ENCODE data around the gene TTLL4.
"Not testable (repeated sequence)": the region's sequence is repeated elsewhere in the genome, so short reads cannot be mapped to it uniquely, and the experiment has no call there.

The TTLL4 gene

GRCh38 chr2:218710687-218711549 is at the start of gene TTLL4:
Gene TTLL4, plus strand, starts transcription at chr2:218710835. Its CDS starts 26,842 bp downstream, at chr2:218737677.
- H3K4me3 ChIP-seq (ENCODE audit: low read length) = peak within 1 kb of the TSS; percentile 90
- peak within 1 kb of the TSS; percentile 51 for H3K9ac ChIP-seq (ENCODE audit: low read length)
- no peaks in the 10 kb centered on the region for H3K27me3 ChIP-seq (ENCODE audit: control insufficient read depth, insufficient read depth, low read length)
- no peaks in the 10 kb centered on the region for H3K4me1 ChIP-seq (ENCODE audit: control insufficient read depth, insufficient read depth, low read length)
- peak within 1 kb of the TSS; percentile 80 for H3K27ac ChIP-seq (ENCODE audit: low read depth, low read length)
- no peaks in the 10 kb centered on the region for H3K36me3 ChIP-seq (ENCODE audit: control insufficient read depth, insufficient read depth, low read length)

DNA sequence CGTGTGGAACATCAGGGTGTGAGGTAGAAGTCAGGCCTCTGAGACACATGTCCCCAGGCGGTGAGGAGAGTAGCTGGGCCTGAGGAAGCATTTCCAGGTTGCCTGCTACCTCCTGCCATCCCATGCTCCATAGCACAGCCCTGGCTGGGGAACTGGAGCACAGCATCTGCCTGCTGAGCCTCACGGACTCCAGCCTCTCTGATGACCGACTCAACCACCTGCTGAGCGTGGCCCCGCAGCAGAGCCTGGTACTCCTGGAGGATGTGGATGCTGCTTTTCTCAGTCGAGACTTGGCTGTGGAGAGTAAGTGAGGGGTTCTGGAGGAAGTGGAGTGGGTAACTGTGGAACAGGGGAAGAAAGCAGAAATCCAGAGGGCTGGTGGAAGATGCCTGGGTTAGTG is 48.3 kb upstream of the TTLL4 start:
- H3K9ac ChIP-seq (ENCODE audit: low read length) = no peak overlapping the region
- no peak overlapping the region for H3K27ac ChIP-seq (ENCODE audit: low read depth, low read length)
- no peak overlapping the region for H3K4me3 ChIP-seq (ENCODE audit: low read length)
- peaks cover 10% of the 10 kb centered on the region for H3K4me1 ChIP-seq (ENCODE audit: control insufficient read depth, insufficient read depth, low read length)
- H3K36me3 ChIP-seq (ENCODE audit: control insufficient read depth, insufficient read depth, low read length) = peaks cover 36% of the 10 kb centered on the region
- no peaks in the 10 kb centered on the region for H3K27me3 ChIP-seq (ENCODE audit: control insufficient read depth, insufficient read depth, low read length)

DNA sequence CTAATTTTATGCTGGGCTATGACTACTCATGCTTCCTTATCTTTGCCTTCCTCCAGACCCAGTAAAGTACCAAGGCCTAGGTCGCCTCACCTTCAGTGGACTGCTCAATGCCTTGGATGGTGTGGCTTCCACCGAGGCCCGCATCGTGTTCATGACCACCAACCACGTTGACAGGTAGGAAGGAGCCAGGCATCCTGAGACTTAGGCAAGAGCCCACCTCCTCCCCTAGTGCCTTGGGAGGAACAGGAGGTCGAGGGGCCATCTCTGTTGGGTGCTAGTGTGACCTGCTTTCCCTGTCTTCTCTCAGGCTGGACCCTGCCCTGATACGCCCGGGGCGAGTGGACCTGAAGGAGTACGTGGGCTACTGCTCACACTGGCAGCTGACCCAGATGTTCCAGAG is 47.8 kb upstream of the TTLL4 start:
- peaks cover 36% of the 10 kb centered on the region for H3K36me3 ChIP-seq (ENCODE audit: control insufficient read depth, insufficient read depth, low read length)
- no peak overlapping the region for H3K27ac ChIP-seq (ENCODE audit: low read depth, low read length)
- H3K4me1 ChIP-seq (ENCODE audit: control insufficient read depth, insufficient read depth, low read length) = peaks cover 10% of the 10 kb centered on the region
- H3K9ac ChIP-seq (ENCODE audit: low read length) = no peak overlapping the region
- no peaks in the 10 kb centered on the region for H3K27me3 ChIP-seq (ENCODE audit: control insufficient read depth, insufficient read depth, low read length)
- no peak overlapping the region for H3K4me3 ChIP-seq (ENCODE audit: low read length)

GRCh38 chr2:218663901-218664300 is 46.7 kb upstream of the TTLL4 start:
- Histone ChIP-seq H3K27ac (ENCODE audit: low read depth, low read length) (no peak overlapping the region), H3K4me1 (ENCODE audit: control insufficient read depth, insufficient read depth, low read length) (peaks cover 6% of the 10 kb centered on the region), H3K9ac (ENCODE audit: low read length) (no peak overlapping the region), H3K27me3 (ENCODE audit: control insufficient read depth, insufficient read depth, low read length) (no peaks in the 10 kb centered on the region), H3K4me3 (ENCODE audit: low read length) (no peak overlapping the region), H3K36me3 (ENCODE audit: control insufficient read depth, insufficient read depth, low read length) (peaks cover 36% of the 10 kb centered on the region)

DNA sequence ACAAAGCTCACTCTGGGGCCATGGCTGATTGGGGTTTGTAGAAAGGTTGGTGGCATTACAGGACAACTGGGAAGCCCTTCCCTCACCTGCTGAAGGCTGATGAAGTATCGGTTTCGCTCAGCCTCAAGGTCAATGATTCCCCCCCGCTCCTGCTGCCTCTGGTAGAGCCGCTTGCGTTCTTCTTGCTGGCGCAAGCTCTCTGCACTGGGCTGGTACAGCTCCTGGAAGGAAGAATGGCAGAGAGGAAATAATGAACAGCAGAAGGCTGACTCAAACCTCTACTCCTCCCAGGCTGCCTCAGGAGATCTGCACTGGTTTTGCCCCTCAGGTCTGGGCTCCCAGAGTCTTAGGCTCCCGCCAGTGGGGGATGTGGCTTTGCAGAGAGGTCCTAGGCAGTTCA is 46.0 kb upstream of the TTLL4 start:
- Histone ChIP-seq H3K27ac (ENCODE audit: low read depth, low read length) (no peak overlapping the region), H3K36me3 (ENCODE audit: control insufficient read depth, insufficient read depth, low read length) (peaks cover 36% of the 10 kb centered on the region), H3K9ac (ENCODE audit: low read length) (no peak overlapping the region), H3K4me3 (ENCODE audit: low read length) (no peak overlapping the region), H3K4me1 (ENCODE audit: control insufficient read depth, insufficient read depth, low read length) (peaks cover 6% of the 10 kb centered on the region), H3K27me3 (ENCODE audit: control insufficient read depth, insufficient read depth, low read length) (no peaks in the 10 kb centered on the region)

DNA sequence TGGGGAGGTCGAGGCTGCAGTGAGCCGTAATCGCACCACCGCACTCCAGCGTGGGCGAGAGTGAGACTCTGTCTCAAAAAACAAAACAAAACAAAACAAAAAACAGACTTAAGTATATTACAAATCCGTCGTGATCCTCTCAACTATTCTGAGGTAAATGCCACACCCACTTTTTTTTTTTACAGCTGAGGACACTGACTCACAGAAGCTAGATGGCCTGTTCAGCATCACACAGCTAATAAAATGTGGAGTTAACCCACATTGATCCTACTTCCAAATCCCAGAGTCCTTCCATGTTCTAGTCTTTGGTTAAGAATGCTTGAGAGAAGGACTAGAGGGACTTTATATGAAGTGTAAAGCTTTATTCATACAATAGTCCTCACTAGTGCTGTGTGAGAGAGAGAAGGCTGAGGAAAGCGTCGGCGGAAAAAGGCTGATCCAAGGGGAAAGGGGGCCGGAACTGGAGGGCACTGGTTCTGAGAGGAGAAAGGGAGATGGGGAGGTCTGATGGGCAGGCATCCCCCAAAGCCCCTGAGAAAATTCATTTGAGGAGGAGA is 39.5 kb upstream of the TTLL4 start:
- Histone ChIP-seq H3K4me3 (ENCODE audit: low read length) (peak overlapping the region; percentile 88), H3K36me3 (ENCODE audit: control insufficient read depth, insufficient read depth, low read length) (no peaks in the 10 kb centered on the region), H3K4me1 (ENCODE audit: control insufficient read depth, insufficient read depth, low read length) (peaks cover 7% of the 10 kb centered on the region), H3K27ac (ENCODE audit: low read depth, low read length) (peak overlapping the region; percentile 70), H3K27me3 (ENCODE audit: control insufficient read depth, insufficient read depth, low read length) (no peaks in the 10 kb centered on the region), H3K9ac (ENCODE audit: low read length) (no peak overlapping the region)

GRCh38 chr2:218671654-218672566 is 38.7 kb upstream of the TTLL4 start, which contains the start of the genes RNF25 and STK36:
Gene RNF25, minus strand, starts transcription at chr2:218672002. Its CDS starts 32 bp downstream, at chr2:218671970.
Gene STK36, plus strand, starts transcription at chr2:218672086. Its CDS starts 744 bp downstream, at chr2:218672830.
- Histone ChIP-seq H3K9ac (ENCODE audit: low read length) (peak within 1 kb of the TSS; percentile 53), H3K36me3 (ENCODE audit: control insufficient read depth, insufficient read depth, low read length) (no peaks in the 10 kb centered on the region), H3K27me3 (ENCODE audit: control insufficient read depth, insufficient read depth, low read length) (no peaks in the 10 kb centered on the region), H3K27ac (ENCODE audit: low read depth, low read length) (peak within 1 kb of the TSS; percentile 70), H3K4me3 (ENCODE audit: low read length) (peak within 1 kb of the TSS; percentile 88), H3K4me1 (ENCODE audit: control insufficient read depth, insufficient read depth, low read length) (peaks cover 7% of the 10 kb centered on the region)

DNA sequence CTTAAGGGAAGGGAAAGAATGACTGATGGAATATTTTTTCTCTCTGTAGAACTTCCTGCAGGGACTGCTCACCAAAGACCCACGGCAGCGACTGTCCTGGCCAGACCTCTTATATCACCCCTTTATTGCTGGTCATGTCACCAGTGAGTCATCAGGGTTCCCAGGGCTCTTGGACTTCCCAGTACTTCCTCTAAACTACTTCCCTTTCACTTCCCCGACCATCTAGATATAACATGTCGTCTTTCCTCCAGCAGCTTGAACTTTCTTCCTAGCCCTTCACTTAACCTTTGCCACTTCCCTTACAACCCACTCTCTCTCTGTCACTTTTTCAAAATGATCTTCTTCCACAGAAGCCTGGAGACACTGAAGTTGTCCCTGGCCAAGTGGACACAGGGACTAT is 31.5 kb upstream of the TTLL4 start:
- H3K36me3 ChIP-seq (ENCODE audit: control insufficient read depth, insufficient read depth, low read length) = peaks cover 7% of the 10 kb centered on the region
- H3K4me3 ChIP-seq (ENCODE audit: low read length) = no peak overlapping the region
- no peak overlapping the region for H3K9ac ChIP-seq (ENCODE audit: low read length)
- H3K27me3 ChIP-seq (ENCODE audit: control insufficient read depth, insufficient read depth, low read length) = no peaks in the 10 kb centered on the region
- no peak overlapping the region for H3K27ac ChIP-seq (ENCODE audit: low read depth, low read length)
- no peaks in the 10 kb centered on the region for H3K4me1 ChIP-seq (ENCODE audit: control insufficient read depth, insufficient read depth, low read length)

DNA sequence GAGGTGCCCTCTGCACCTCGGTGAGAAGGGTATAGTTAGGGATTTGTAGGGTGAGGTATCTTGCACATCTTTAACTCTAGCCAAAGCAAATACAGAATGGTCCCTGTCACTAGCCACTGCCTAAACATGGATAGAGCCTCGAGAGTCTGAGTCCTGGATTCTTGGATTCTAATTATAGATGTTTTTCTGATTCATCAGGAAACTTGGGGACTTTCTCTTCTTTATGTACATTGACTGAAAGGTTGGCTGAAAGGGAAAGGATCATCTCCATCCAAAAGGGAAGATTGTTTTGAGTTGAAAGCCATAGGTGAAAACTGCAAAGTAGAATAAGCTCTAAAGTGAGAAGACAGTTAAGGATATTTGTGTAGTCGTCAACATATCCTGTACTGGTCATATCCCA is 30.6 kb upstream of the TTLL4 start:
- Histone ChIP-seq H3K4me3 (ENCODE audit: low read length) (no peak overlapping the region), H3K27me3 (ENCODE audit: control insufficient read depth, insufficient read depth, low read length) (no peaks in the 10 kb centered on the region), H3K27ac (ENCODE audit: low read depth, low read length) (no peak overlapping the region), H3K4me1 (ENCODE audit: control insufficient read depth, insufficient read depth, low read length) (no peaks in the 10 kb centered on the region), H3K9ac (ENCODE audit: low read length) (no peak overlapping the region), H3K36me3 (ENCODE audit: control insufficient read depth, insufficient read depth, low read length) (peaks cover 7% of the 10 kb centered on the region)

GRCh38 chr2:218687400-218688060 is 23.1 kb upstream of the TTLL4 start:
- not testable (repeated sequence) for H3K27ac ChIP-seq (ENCODE audit: low read depth, low read length); H3K4me1 ChIP-seq (ENCODE audit: control insufficient read depth, insufficient read depth, low read length); H3K27me3 ChIP-seq (ENCODE audit: control insufficient read depth, insufficient read depth, low read length); H3K9ac ChIP-seq (ENCODE audit: low read length); H3K4me3 ChIP-seq (ENCODE audit: low read length); H3K36me3 ChIP-seq (ENCODE audit: control insufficient read depth, insufficient read depth, low read length)

GRCh38 chr2:218691234-218691633 is 19.4 kb upstream of the TTLL4 start:
- H3K4me3 ChIP-seq (ENCODE audit: low read length) = no peak overlapping the region
- H3K27ac ChIP-seq (ENCODE audit: low read depth, low read length) = no peak overlapping the region
- H3K36me3 ChIP-seq (ENCODE audit: control insufficient read depth, insufficient read depth, low read length) = peaks cover 7% of the 10 kb centered on the region
- H3K4me1 ChIP-seq (ENCODE audit: control insufficient read depth, insufficient read depth, low read length) = peaks cover 4% of the 10 kb centered on the region
- no peaks in the 10 kb centered on the region for H3K27me3 ChIP-seq (ENCODE audit: control insufficient read depth, insufficient read depth, low read length)
- no peak overlapping the region for H3K9ac ChIP-seq (ENCODE audit: low read length)

Data from rectal smooth muscle tissue (tissue), 1 donor.